KMS-11 (cell line): ENCODE results near the gene PDC.

ENCODE experiments used
- H2AFZ ChIP-seq: fragments of 200-600 bp; sonication (generic); 2 replicates; pipeline ENCODE4 v1.6.1; 2016; ENCODE audit warnings: antibody characterized with exemption, mixed run types, low read depth
- H3K27ac ChIP-seq: fragments of 200-600 bp; sonication (generic); 2 replicates; pipeline ENCODE4 v1.6.1; 2016; ENCODE audit warnings: mild to moderate bottlenecking, mixed run types
- H3K27me3 ChIP-seq: fragments of 200-600 bp; sonication (generic); 2 replicates; pipeline ENCODE4 v1.6.1; 2017; ENCODE audit warnings: mild to moderate bottlenecking, low read depth, mixed run types, moderate library complexity; ENCODE audit not compliant: insufficient read depth
- H3K36me3 ChIP-seq: fragments of 200-600 bp; sonication (generic); 2 replicates; pipeline ENCODE4 v1.6.1; 2017; ENCODE audit warnings: mild to moderate bottlenecking, mixed run types; ENCODE audit not compliant: insufficient read depth
- H3K4me1 ChIP-seq: fragments of 200-600 bp; sonication (generic); 2 replicates; pipeline ENCODE4 v1.6.1; 2016; ENCODE audit warnings: mild to moderate bottlenecking, low read depth, mixed run types; ENCODE audit not compliant: poor library complexity, severe bottlenecking
- H3K4me2 ChIP-seq: fragments of 200-600 bp; sonication (generic); 2 replicates; pipeline ENCODE4 v1.7.0; 2016; ENCODE audit warnings: mild to moderate bottlenecking, mixed run types
- H3K4me3 ChIP-seq: fragments of 200-600 bp; sonication (generic); IDR thresholded peaks from 2 replicates; pipeline ENCODE4 v1.6.1; 2017; ENCODE audit warnings: low read depth, low read length, mixed read lengths; ENCODE audit not compliant: insufficient read depth
- H3K79me2 ChIP-seq: fragments of 200-600 bp; sonication (generic); 2 replicates; pipeline ENCODE4 v1.6.1; 2016; ENCODE audit warnings: low read depth, mixed run types; ENCODE audit not compliant: insufficient read depth
- H3K9ac ChIP-seq: fragments of 200-600 bp; sonication (generic); 2 replicates; pipeline ENCODE4 v1.6.1; 2016; ENCODE audit warnings: mild to moderate bottlenecking, mixed run types
- H4K20me1 ChIP-seq: fragments of 200-600 bp; sonication (generic); 2 replicates; pipeline ENCODE4 v1.6.1; 2016; ENCODE audit warnings: mild to moderate bottlenecking, mixed run types; ENCODE audit not compliant: insufficient read depth
- CTCF ChIP-seq: fragments of 200-600 bp; sonication (generic); conservative IDR thresholded peaks from 2 replicates; pipeline ENCODE4 v1.6.1; 2017; ENCODE audit warnings: low read depth, mild to moderate bottlenecking, antibody characterized with exemption, low read length, moderate library complexity, mixed read lengths

The PDC gene

GRCh38 chr1:186461014-186461413 is at the start of gene PDC:
PDC (minus strand) TSS chr1:186461114; CDS start chr1:186449459, 11,655 bp downstream.
- Histone ChIP-seq H2AFZ (no peak within 1 kb of the TSS), H3K9ac (no peak within 1 kb of the TSS), H3K27ac (no peak within 1 kb of the TSS), H3K4me2 (no peak within 1 kb of the TSS), H3K4me3 (no peak within 1 kb of the TSS), H4K20me1 (no peaks in the 10 kb centered on the region), H3K4me1 (peaks cover 10% of the 10 kb centered on the region), H3K36me3 (no peaks in the 10 kb centered on the region), H3K27me3 (no peaks in the 10 kb centered on the region), H3K79me2 (no peaks in the 10 kb centered on the region)
- TF ChIP-seq CTCF, result no peak

GRCh38 chr1:186503190-186503589 is 42.3 kb upstream of the PDC start:
- Histone ChIP-seq H3K4me2 (no peak overlapping the region), H2AFZ (no peak overlapping the region), H3K4me3 (no peak overlapping the region), H3K79me2 (no peaks in the 10 kb centered on the region), H3K27me3 (no peaks in the 10 kb centered on the region), H3K27ac (no peak overlapping the region), H3K36me3 (no peaks in the 10 kb centered on the region), H3K9ac (no peak overlapping the region), H4K20me1 (no peaks in the 10 kb centered on the region), H3K4me1 (peaks cover 5% of the 10 kb centered on the region)
- no peak for TF ChIP-seq CTCF

DNA sequence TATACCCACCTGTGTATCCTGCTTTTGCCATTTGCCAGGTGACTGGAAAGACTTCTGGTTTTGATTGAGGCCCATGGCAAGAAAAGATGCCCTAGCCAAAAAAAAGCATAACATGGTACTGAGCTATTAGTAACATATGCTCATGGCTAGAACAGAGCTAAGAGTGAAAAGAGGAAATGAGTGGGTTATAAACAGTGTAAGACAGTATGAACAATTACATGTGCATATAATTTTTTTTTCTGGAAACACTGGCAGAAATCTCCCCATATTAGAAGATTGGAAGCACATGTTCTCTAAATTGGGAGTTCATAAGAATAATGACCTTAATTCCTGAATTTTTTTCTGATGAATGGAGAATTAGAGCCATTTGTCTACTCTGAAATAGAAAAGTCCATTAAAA is 41.2 kb upstream of the PDC start:
- Histone ChIP-seq H3K36me3 (no peaks in the 10 kb centered on the region), H2AFZ (no peak overlapping the region), H3K79me2 (no peaks in the 10 kb centered on the region), H3K4me3 (no peak overlapping the region), H3K4me2 (no peak overlapping the region), H3K4me1 (peaks cover 16% of the 10 kb centered on the region), H3K9ac (no peak overlapping the region), H3K27me3 (no peaks in the 10 kb centered on the region), H3K27ac (no peak overlapping the region), H4K20me1 (no peaks in the 10 kb centered on the region)
- no peak for TF ChIP-seq CTCF

DNA sequence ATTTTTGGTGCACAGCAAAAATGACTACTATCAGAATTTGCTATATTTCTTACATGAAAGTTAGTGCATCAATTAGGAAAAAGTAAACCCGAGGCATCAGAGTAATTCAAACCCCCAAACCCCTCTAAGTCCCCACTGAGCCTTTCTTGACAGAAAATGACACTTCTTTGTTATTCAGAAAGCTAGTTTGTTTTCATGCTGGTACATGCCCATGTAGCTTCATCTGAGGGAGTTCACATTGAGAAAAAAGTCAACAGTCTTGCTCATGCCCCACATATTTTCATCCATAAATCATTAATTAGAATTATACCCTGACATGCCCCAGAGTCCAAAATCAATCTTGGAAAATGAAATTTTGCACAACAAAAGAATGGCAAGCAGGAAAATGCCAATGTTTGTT is 39.9 kb upstream of the PDC start:
- Histone ChIP-seq H2AFZ (no peak overlapping the region), H3K27me3 (no peaks in the 10 kb centered on the region), H3K79me2 (no peaks in the 10 kb centered on the region), H4K20me1 (no peaks in the 10 kb centered on the region), H3K36me3 (no peaks in the 10 kb centered on the region), H3K9ac (no peak overlapping the region), H3K4me2 (no peak overlapping the region), H3K4me3 (no peak overlapping the region), H3K27ac (no peak overlapping the region), H3K4me1 (peaks cover 26% of the 10 kb centered on the region)
- no peak for TF ChIP-seq CTCF
